ENCODE data around the gene TAB3. TPM values are rescaled to one million over a fixed set of nuclear protein-coding genes. Genes with fewer than 3 reads are reported as not detected.

TAB3 gene
- total and polyA plus RNA-seq, 9 of the 15 experiments (the other 6 are each of a cell fraction or from before 2014, with no cell fraction given): 2.4 to 31.1 (median 15.5) TPM

GRCh38 chrX:30885136-30885535, 3.9 kb downstream of the TAB3 start (continued):
- TF ChIP-seq TEAD4 (IDR thresholded peaks at IDR 0.05; ENCODE audit: low read length) (no peak), TEAD4 (CRISPR knock-in tag; IDR thresholded peaks at IDR 0.05; ENCODE audit: borderline replicate concordance) (no peak), ZNF12 (CRISPR knock-in tag; IDR thresholded peaks at IDR 0.05) (no peak), MTA1 (IDR thresholded peaks at IDR 0.05; ENCODE audit: borderline replicate concordance) (no peak), SMARCB1 (IDR thresholded peaks at IDR 0.05; ENCODE audit: insufficient read length, low read depth) (no peak), TRIM28 (IDR thresholded peaks at IDR 0.05) (no peak), ZBTB33 (CRISPR knock-in tag; IDR thresholded peaks at IDR 0.05) (no peak), FOXM1 (IDR thresholded peaks at IDR 0.05; ENCODE audit: low read depth) (no peak), FOXM1 (CRISPR knock-in tag; IDR thresholded peaks at IDR 0.05; ENCODE audit: low read depth) (no peak), ZNF584 (CRISPR knock-in tag; IDR thresholded peaks at IDR 0.05; ENCODE audit: low read depth) (no peak)
- TF ChIP-seq, protein P1, sequence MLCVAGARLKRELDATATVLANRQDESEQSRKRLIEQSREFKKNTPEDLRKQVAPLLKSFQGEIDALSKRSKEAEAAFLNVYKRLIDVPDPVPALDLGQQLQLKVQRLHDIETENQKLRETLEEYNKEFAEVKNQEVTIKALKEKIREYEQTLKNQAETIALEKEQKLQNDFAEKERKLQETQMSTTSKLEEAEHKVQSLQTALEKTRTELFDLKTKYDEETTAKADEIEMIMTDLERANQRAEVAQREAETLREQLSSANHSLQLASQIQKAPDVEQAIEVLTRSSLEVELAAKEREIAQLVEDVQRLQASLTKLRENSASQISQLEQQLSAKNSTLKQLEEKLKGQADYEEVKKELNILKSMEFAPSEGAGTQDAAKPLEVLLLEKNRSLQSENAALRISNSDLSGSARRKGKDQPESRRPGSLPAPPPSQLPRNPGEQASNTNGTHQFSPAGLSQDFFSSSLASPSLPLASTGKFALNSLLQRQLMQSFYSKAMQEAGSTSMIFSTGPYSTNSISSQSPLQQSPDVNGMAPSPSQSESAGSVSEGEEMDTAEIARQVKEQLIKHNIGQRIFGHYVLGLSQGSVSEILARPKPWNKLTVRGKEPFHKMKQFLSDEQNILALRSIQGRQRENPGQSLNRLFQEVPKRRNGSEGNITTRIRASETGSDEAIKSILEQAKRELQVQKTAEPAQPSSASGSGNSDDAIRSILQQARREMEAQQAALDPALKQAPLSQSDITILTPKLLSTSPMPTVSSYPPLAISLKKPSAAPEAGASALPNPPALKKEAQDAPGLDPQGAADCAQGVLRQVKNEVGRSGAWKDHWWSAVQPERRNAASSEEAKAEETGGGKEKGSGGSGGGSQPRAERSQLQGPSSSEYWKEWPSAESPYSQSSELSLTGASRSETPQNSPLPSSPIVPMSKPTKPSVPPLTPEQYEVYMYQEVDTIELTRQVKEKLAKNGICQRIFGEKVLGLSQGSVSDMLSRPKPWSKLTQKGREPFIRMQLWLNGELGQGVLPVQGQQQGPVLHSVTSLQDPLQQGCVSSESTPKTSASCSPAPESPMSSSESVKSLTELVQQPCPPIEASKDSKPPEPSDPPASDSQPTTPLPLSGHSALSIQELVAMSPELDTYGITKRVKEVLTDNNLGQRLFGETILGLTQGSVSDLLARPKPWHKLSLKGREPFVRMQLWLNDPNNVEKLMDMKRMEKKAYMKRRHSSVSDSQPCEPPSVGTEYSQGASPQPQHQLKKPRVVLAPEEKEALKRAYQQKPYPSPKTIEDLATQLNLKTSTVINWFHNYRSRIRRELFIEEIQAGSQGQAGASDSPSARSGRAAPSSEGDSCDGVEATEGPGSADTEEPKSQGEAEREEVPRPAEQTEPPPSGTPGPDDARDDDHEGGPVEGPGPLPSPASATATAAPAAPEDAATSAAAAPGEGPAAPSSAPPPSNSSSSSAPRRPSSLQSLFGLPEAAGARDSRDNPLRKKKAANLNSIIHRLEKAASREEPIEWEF (CRISPR knock-in tag; IDR thresholded peaks at IDR 0.05): no peak
